ENCODE results near the gene HBA1. TPM values are rescaled to one million over a fixed set of nuclear protein-coding genes. Genes with fewer than 3 reads are reported as not detected.

The HBA1 gene
- total and polyA plus RNA-seq, 2 of the 8 experiments (the other 6 are each of a cell fraction or from before 2014, with no cell fraction given), result 2.3 TPM

- no peak for FAIRE-seq
- TF ChIP-seq RFX5 (IDR thresholded peaks at IDR 0.05; ENCODE audit: borderline replicate concordance, low read depth, low read length) (no peak), CTBP2 (IDR thresholded peaks at IDR 0.05; ENCODE audit: borderline replicate concordance, insufficient read depth, insufficient read length, low read length) (no peak), SIX5 (IDR thresholded peaks at IDR 0.05; ENCODE audit: low read depth, low read length) (no peak), NANOG (IDR thresholded peaks at IDR 0.05; ENCODE audit: insufficient read depth, low read depth, low read length, poor library complexity, severe bottlenecking) (no peak), CHD2 (IDR thresholded peaks at IDR 0.05; ENCODE audit: low read length) (no peak), CTCF (IDR thresholded peaks at IDR 0.05; ENCODE audit: control extremely low read depth in 1 of 3, insufficient read depth in 1 of 3, low read depth in 1 of 3, low read length in 3 of 3) (no peak), USF2 (IDR thresholded peaks at IDR 0.05; ENCODE audit: low read length) (no peak), JUN (IDR thresholded peaks at IDR 0.05; ENCODE audit: low read depth, low read length) (no peak), ZNF274 (IDR thresholded peaks at IDR 0.05; ENCODE audit: borderline replicate concordance, extremely low read depth, low read length) (no peak), GABPA (IDR thresholded peaks at IDR 0.05; ENCODE audit: borderline replicate concordance, insufficient read depth, low read length) (no peak)
These were observed 36.5 kb downstream of the HBA1 start for GRCh38 chr16:212999-213398.

More at GRCh38 chr16:212999-213398, 36.5 kb downstream of the HBA1 start:
- ChIA-PET POLR2A (ENCODE audit: partially characterized antibody) (interaction anchor here (0.9 to 34.3 kb wide), 4 partner anchors 12 to 160 kb away, joined by 3 to 348 read pairs (median 4); partner anchors contain the start of genes LUC7L, POLR3K and SNRNP25), CTCF (ENCODE audit: partially characterized antibody) (interaction anchor here (0.7 to 1.6 kb wide), 3 partner anchors 9 to 106 kb away, joined by 3 to 5 read pairs (median 4); no protein-coding TSS in a partner anchor)
- no peak overlapping the region for H3K14ac ChIP-seq (ENCODE audit: insufficient read length)
- H3K4me1 ChIP-seq (replicated peaks in 1 of 4; ENCODE audit: control insufficient read depth in 3 of 4, insufficient read depth in 4 of 4, low read length in 3 of 4), result no peaks in the 10 kb centered on the region
- peaks cover 19 to 49% (median 31%) of the 10 kb centered on the region in 4 experiments for H3K36me3 ChIP-seq (ENCODE audit: control insufficient read depth in 2 of 4, insufficient read depth in 4 of 4, low read length in 3 of 4)
- H3K79me2 ChIP-seq (ENCODE audit: control insufficient read depth in 1 of 2, insufficient read depth in 2 of 2, low read length in 2 of 2), result peaks cover 0 to 62% of the 10 kb centered on the region in 2 experiments
- no peak overlapping the region for H3K4me2 ChIP-seq (ENCODE audit: insufficient read depth in 1 of 2, low read depth in 2 of 2, low read length in 2 of 2)
- no peak overlapping the region for H2BK15ac ChIP-seq (ENCODE audit: low read length)
- 95% methylated on average over 3 of the region's 3 CpGs; no CpG with 5 or more reads in 1 of the 2 experiments for WGBS, 2 experiments (ENCODE audit: extremely low coverage in 1 of 2, insufficient coverage in 1 of 2, insufficient read length in 1 of 2, insufficient replicate concordance in 2 of 2, low coverage in 1 of 2, low lambda C conversion rate in 2 of 2, missing lambda C conversion rate in 1 of 2)
- H3K18ac ChIP-seq (ENCODE audit: extremely low read depth, low read length), result no peak overlapping the region
- no peak overlapping the region for H4K5ac ChIP-seq (ENCODE audit: insufficient read length, low read depth, low read length)
- H3K23ac ChIP-seq (ENCODE audit: insufficient read length), result no peak overlapping the region
- H3K4me3 ChIP-seq (ENCODE audit: extremely low read depth in 1 of 4, insufficient read depth in 2 of 4, low read depth in 3 of 4, low read length in 4 of 4), result no peak overlapping the region
- no peak overlapping the region for H4K8ac ChIP-seq (ENCODE audit: extremely low read depth, insufficient read depth, low read length)
- no peaks in the 10 kb centered on the region for H3K23me2 ChIP-seq (ENCODE audit: low read depth, low read length)
- H2BK120ac ChIP-seq (replicated peaks; ENCODE audit: low read depth, low read length), result no peak overlapping the region
- peaks cover 6 to 25% of the 10 kb centered on the region in 2 experiments for H4K20me1 ChIP-seq (replicated peaks in 1 of 2; ENCODE audit: control insufficient read depth in 1 of 2, insufficient read depth in 2 of 2, low read length in 2 of 2)
- H4K91ac ChIP-seq (replicated peaks; ENCODE audit: insufficient read length, low read length), result no peak overlapping the region
- no peak overlapping the region for H2BK12ac ChIP-seq (ENCODE audit: low read depth, low read length)
- H3K56ac ChIP-seq (replicated peaks; ENCODE audit: insufficient read length, low read depth, low read length), result no peak overlapping the region
- H2BK20ac ChIP-seq (ENCODE audit: low read length), result no peak overlapping the region
- H3K27ac ChIP-seq (ENCODE audit: low read depth, low read length), result no peak overlapping the region
- H3K79me1 ChIP-seq (ENCODE audit: low read depth, low read length), result peaks cover 3% of the 10 kb centered on the region
- no peak overlapping the region for H3K4ac ChIP-seq (replicated peaks; ENCODE audit: insufficient read length, low read depth, low read length)
- H2BK5ac ChIP-seq (ENCODE audit: low read depth, low read length), result no peak overlapping the region
- no peak overlapping the region for H3K9ac ChIP-seq (replicated peaks in 1 of 4; ENCODE audit: extremely low read depth in 1 of 4, low read depth in 3 of 4, low read length in 3 of 4)
- no peak for DNase-seq (ENCODE audit: low read depth in 1 of 2, low spot score in 2 of 2)
- H3K9me3 ChIP-seq (ENCODE audit: insufficient read depth in 2 of 2, low read depth in 1 of 2, low read length in 1 of 2), result no peaks in the 10 kb centered on the region
- H2AFZ ChIP-seq (ENCODE audit: low read length), result no peak overlapping the region
- no peak overlapping the region for H2AK5ac ChIP-seq (ENCODE audit: low read depth, low read length)
- H3K27me3 ChIP-seq (replicated peaks in 1 of 4; ENCODE audit: control insufficient read depth in 3 of 4, extremely low read depth in 1 of 4, insufficient read depth in 3 of 4, low read length in 3 of 4), result no peaks in the 10 kb centered on the region
